HG03103 (cell line): ENCODE results near the gene WWP2.

ENCODE experiments used
- ATAC-seq: cut with Tn5 transposase; IDR thresholded peaks from one replicate; pipeline ENCODE4 v1.9.1; 2021; ENCODE audit warnings: low read depth; ENCODE audit not compliant: unreplicated experiment

WWP2 gene

GRCh38 chr16:69922200-69922599 lies 160.1 kb downstream of the WWP2 start:
- ATAC-seq = no peak

GRCh38 chr16:69924041-69924775 lies 162.1 kb downstream of the WWP2 start:
- ATAC-seq = no peak

- ATAC-seq = no peak
Observed at GRCh38 chr16:69924777-69925191, 162.7 kb downstream of the WWP2 start.

- no peak for ATAC-seq
Observed at GRCh38 chr16:69925311-69925710, 163.2 kb downstream of the WWP2 start.

GRCh38 chr16:69926241-69926640 lies 164.1 kb downstream of the WWP2 start:
- ATAC-seq = no peak

- no peak for ATAC-seq
Observed at GRCh38 chr16:69927056-69927757, 165.1 kb downstream of the WWP2 start.

GRCh38 chr16:69928856-69929400 lies 166.8 kb downstream of the WWP2 start:
- no peak for ATAC-seq

- no peak for ATAC-seq
Observed at GRCh38 chr16:69929480-69929879, 167.3 kb downstream of the WWP2 start.

GRCh38 chr16:69930117-69930776 lies 168.1 kb downstream of the WWP2 start:
- no peak for ATAC-seq

- ATAC-seq = no peak
Observed at GRCh38 chr16:69931631-69932030, 169.5 kb downstream of the WWP2 start.

GRCh38 chr16:69932228-69932627 lies 170.1 kb downstream of the WWP2 start:
- ATAC-seq = no peak

GRCh38 chr16:69932691-69933392 lies 170.7 kb downstream of the WWP2 start:
- no peak for ATAC-seq

- no peak for ATAC-seq
Observed at GRCh38 chr16:69934044-69934443, 171.9 kb downstream of the WWP2 start.

- ATAC-seq = no peak
Observed at GRCh38 chr16:69934751-69935150, 172.6 kb downstream of the WWP2 start.

- no peak for ATAC-seq
Observed at GRCh38 chr16:69935278-69935711, 173.2 kb downstream of the WWP2 start.

- ATAC-seq = no peak
Observed at GRCh38 chr16:69935740-69936139, 173.6 kb downstream of the WWP2 start.

GRCh38 chr16:69936252-69936651 lies 174.1 kb downstream of the WWP2 start:
- ATAC-seq = no peak

- no peak for ATAC-seq
Observed at GRCh38 chr16:69936751-69937211, 174.6 kb downstream of the WWP2 start.

- ATAC-seq = no peak
Observed at GRCh38 chr16:69937465-69937951, 175.4 kb downstream of the WWP2 start.
